ENCODE measurements around the gene SIRT6.

DNA sequence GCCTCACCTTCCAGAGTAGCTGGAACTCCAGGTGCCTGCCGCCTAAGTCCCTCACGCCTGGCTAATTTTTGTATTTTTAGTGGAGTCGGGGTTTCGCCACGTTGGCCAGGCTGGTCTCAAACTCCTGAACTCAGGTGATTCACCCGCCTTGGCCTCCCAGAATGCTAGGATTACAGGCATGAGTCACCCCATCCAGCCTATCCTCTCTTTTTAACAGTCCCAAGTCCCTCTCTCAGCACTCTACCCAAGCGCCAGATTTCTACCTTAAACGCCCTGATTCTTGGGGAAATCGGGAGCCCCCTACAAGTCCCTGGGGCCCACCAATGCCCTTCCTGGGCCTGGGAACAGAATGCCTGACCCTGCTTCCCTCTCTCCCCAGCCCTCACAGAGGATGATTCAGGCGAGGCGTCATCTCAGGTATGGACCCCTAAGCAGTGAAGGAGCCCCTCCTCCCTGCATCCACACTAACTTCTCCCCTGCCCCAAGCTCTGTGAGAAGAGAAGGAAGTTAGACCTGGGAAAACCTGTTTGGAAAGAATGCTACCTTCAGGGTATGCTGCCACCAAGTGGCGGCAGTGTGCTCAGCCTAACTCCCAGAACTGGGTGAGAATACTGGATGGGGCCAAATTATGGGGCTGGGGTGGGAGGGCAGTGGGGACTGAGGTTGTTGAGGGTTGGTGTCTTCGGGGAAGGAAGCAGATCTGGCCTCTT is 26.2 kb upstream of the SIRT6 start:
- TF ChIP-seq, protein P1, sequence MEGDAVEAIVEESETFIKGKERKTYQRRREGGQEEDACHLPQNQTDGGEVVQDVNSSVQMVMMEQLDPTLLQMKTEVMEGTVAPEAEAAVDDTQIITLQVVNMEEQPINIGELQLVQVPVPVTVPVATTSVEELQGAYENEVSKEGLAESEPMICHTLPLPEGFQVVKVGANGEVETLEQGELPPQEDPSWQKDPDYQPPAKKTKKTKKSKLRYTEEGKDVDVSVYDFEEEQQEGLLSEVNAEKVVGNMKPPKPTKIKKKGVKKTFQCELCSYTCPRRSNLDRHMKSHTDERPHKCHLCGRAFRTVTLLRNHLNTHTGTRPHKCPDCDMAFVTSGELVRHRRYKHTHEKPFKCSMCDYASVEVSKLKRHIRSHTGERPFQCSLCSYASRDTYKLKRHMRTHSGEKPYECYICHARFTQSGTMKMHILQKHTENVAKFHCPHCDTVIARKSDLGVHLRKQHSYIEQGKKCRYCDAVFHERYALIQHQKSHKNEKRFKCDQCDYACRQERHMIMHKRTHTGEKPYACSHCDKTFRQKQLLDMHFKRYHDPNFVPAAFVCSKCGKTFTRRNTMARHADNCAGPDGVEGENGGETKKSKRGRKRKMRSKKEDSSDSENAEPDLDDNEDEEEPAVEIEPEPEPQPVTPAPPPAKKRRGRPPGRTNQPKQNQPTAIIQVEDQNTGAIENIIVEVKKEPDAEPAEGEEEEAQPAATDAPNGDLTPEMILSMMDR (conservative IDR thresholded peaks at IDR 0.05; ENCODE audit: low read depth, low read length), result peak; percentile 36; the same call in 1 of the 2 replicates
- no peak for TF ChIP-seq EZH2 (IDR thresholded peaks at IDR 0.05; ENCODE audit: low read length, unreplicated experiment)

Measured in PC-3 (cell line).